GM21381 (cell line): ENCODE measurements around the gene RBMX2.
"Not testable (repeated sequence)": the region's sequence is repeated elsewhere in the genome, so short reads cannot be mapped to it uniquely, and the experiment has no call there.

Source experiments
- ATAC-seq: cut with Tn5 transposase; IDR thresholded peaks from one replicate; pipeline ENCODE4 v1.9.1; 2021; ENCODE audit warnings: mild to moderate bottlenecking, moderate library complexity; ENCODE audit not compliant: unreplicated experiment

RBMX2 gene

GRCh38 chrX:130401415-130402207 is at the start of gene RBMX2:
Gene RBMX2, plus strand, starts transcription at chrX:130401987. Its CDS starts 46 bp downstream, at chrX:130402033.
- ATAC-seq, result peak; percentile 93

- ATAC-seq, result not testable (repeated sequence)
Observed at GRCh38 chrX:130352050-130352449, 49.7 kb upstream of the RBMX2 start.

- ATAC-seq, result no peak
Observed at GRCh38 chrX:130376077-130376476, 25.7 kb upstream of the RBMX2 start.

GRCh38 chrX:130378024-130378669 is 23.6 kb upstream of the RBMX2 start:
- ATAC-seq, result no peak

GRCh38 chrX:130385520-130385919 is 16.3 kb upstream of the RBMX2 start, which contains the start of gene GPR119:
Gene GPR119, minus strand, starts transcription at chrX:130385674. Its CDS starts 227 bp downstream, at chrX:130385447.
- no peak for ATAC-seq

- no peak for ATAC-seq
Observed at GRCh38 chrX:130386408-130386808, 15.4 kb upstream of the RBMX2 start.

GRCh38 chrX:130393451-130394074 is 8.2 kb upstream of the RBMX2 start:
- no peak for ATAC-seq

GRCh38 chrX:130395341-130395740 is 6.4 kb upstream of the RBMX2 start:
- ATAC-seq, result no peak

GRCh38 chrX:130402208-130402684 is 459 bp downstream of the RBMX2 start:
- no peak for ATAC-seq

GRCh38 chrX:130413415-130413814 is 11.6 kb downstream of the RBMX2 start:
- ATAC-seq, result no peak

GRCh38 chrX:130414800-130415199 is 13.0 kb downstream of the RBMX2 start:
- ATAC-seq, result no peak

- ATAC-seq, result no peak
Observed at GRCh38 chrX:130415201-130415600, 13.4 kb downstream of the RBMX2 start.

GRCh38 chrX:130416785-130417184 is 15.0 kb downstream of the RBMX2 start:
- no peak for ATAC-seq

GRCh38 chrX:130418066-130418465 is 16.3 kb downstream of the RBMX2 start:
- peak; percentile 35 for ATAC-seq

GRCh38 chrX:130418740-130419139 is 17.0 kb downstream of the RBMX2 start:
- peak; percentile 46 for ATAC-seq

- ATAC-seq, result peak; percentile 43
Observed at GRCh38 chrX:130419263-130419662, 17.5 kb downstream of the RBMX2 start.

- no peak for ATAC-seq
Observed at GRCh38 chrX:130426531-130426930, 24.7 kb downstream of the RBMX2 start.

GRCh38 chrX:130429236-130429635 is 27.4 kb downstream of the RBMX2 start:
- ATAC-seq, result not testable (repeated sequence)

- no peak for ATAC-seq
Observed at GRCh38 chrX:130435937-130436336, 34.1 kb downstream of the RBMX2 start.

GRCh38 chrX:130437996-130438395 is 36.2 kb downstream of the RBMX2 start:
- ATAC-seq, result not testable (repeated sequence)

GRCh38 chrX:130443875-130444274 is 42.1 kb downstream of the RBMX2 start:
- ATAC-seq, result no peak
